ENCODE results near the gene C16orf89. TPM values are rescaled to one million over a fixed set of nuclear protein-coding genes. Genes with fewer than 3 reads are reported as not detected.

C16orf89 gene
- total RNA-seq, 2 donors from 2014 or later = not detected

- Mint-ChIP-seq H3K36me3 (no peaks in the 10 kb centered on the region), H3K27ac (no peak overlapping the region), H3K27me3 (peaks cover 8 to 10% of the 10 kb centered on the region in 2 donors), H3K4me1 (ENCODE audit: low read depth in 2 of 2) (no peaks in the 10 kb centered on the region), H3K4me3 (no peak overlapping the region), H3K9me3 (no peaks in the 10 kb centered on the region)
- DNase-seq (ENCODE audit: low spot score) (no peak), ATAC-seq (no peak)
These were observed 59.8 kb downstream of the C16orf89 start for GRCh38 chr16:5005916-5006315.

- Mint-ChIP-seq H3K27me3 (peaks cover 4% of the 10 kb centered on the region in 2 donors), H3K36me3 (no peaks in the 10 kb centered on the region), H3K27ac (no peak overlapping the region), H3K4me1 (ENCODE audit: low read depth in 2 of 2) (no peaks in the 10 kb centered on the region), H3K4me3 (no peak overlapping the region), H3K9me3 (no peaks in the 10 kb centered on the region)
- ATAC-seq = no peak
- no peak for DNase-seq (ENCODE audit: low spot score)
These were observed 61.4 kb downstream of the C16orf89 start for GRCh38 chr16:5004311-5004710.

GRCh38 chr16:5003828-5004227 lies 61.9 kb downstream of the C16orf89 start:
- Mint-ChIP-seq H3K4me1 (ENCODE audit: low read depth in 2 of 2) (no peaks in the 10 kb centered on the region), H3K4me3 (no peak overlapping the region), H3K27ac (no peak overlapping the region), H3K27me3 (peaks cover 0 to 4% of the 10 kb centered on the region in 2 donors), H3K9me3 (no peaks in the 10 kb centered on the region), H3K36me3 (no peaks in the 10 kb centered on the region)
- peak; percentile 49 for DNase-seq (ENCODE audit: low spot score)
- ATAC-seq = no peak

DNA sequence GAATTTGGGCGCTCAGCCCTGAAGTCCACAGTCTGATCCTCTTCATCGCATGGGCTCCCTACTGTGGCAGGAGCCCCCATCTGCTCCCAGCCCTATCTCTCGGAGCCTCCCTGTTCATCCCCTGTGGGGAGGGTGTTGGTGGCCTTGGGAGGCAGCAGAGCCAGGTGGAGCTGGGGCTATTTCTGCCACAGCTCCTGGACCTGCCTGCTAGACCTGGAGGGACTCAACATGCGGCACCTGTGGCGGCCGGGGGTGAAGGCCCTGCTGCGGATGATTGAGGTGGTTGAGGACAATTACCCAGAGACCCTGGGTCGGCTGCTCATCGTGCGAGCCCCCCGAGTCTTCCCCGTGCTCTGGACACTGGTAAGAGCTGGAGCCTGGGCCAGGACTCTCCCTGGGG lies 62.5 kb downstream of the C16orf89 start:
- Mint-ChIP-seq H3K27ac (no peak overlapping the region), H3K4me1 (ENCODE audit: low read depth in 2 of 2) (no peaks in the 10 kb centered on the region), H3K9me3 (no peaks in the 10 kb centered on the region), H3K4me3 (no peak overlapping the region), H3K36me3 (no peaks in the 10 kb centered on the region), H3K27me3 (peaks cover 0 to 4% of the 10 kb centered on the region in 2 donors)
- ATAC-seq (peak in 1 of 2 donors; percentile 21), DNase-seq (ENCODE audit: low spot score) (no peak)

DNA sequence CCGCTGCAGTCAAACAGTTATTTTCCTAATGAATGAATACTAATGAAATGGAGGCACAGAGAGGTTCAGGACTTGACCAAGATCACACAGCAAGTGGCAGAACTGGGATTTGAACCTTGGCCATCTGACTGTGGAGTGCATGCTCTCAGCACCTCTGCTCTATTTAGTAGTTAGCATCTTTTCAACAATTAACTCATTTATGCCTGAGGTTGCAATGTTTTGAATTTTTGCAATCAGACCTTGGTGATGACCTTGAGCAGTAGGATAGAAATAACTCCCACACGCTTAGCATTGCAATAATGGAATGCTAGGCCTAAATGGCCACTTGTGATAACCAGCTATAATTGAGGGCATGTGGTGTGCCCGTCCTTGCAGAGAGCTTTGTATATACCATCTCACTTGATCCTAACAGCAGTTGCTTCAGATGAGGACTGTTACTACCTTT lies 63.0 kb downstream of the C16orf89 start:
- Mint-ChIP-seq H3K36me3 (no peaks in the 10 kb centered on the region), H3K9me3 (no peaks in the 10 kb centered on the region), H3K27ac (no peak overlapping the region), H3K4me1 (ENCODE audit: low read depth in 2 of 2) (no peaks in the 10 kb centered on the region), H3K27me3 (peaks cover 0 to 4% of the 10 kb centered on the region in 2 donors), H3K4me3 (no peak overlapping the region)
- DNase-seq (ENCODE audit: low spot score) = no peak
- ATAC-seq = no peak

DNA sequence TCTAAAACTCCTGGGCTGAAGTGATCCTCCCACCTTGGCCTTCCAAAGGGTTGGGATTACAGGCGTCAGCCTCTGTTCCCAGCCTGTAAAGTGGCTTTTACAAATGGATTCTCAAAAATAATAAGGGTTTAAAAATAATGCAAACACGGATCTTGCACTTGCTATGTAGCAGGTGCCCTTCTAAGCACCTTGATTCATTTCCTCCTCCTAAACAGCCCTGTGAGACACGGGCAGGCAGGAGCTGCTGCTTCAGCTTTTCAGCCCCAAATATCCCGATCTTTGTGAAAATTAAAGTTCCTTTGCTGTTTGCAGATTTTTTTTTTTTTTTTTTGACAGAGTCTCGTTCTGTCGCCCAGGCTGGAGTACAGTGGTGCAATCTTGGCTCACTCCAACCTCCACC lies 63.8 kb downstream of the C16orf89 start:
- Mint-ChIP-seq H3K9me3 (no peaks in the 10 kb centered on the region), H3K4me1 (ENCODE audit: low read depth in 2 of 2) (no peaks in the 10 kb centered on the region), H3K27ac (no peak overlapping the region), H3K36me3 (no peaks in the 10 kb centered on the region), H3K27me3 (peaks cover 0 to 4% of the 10 kb centered on the region in 2 donors), H3K4me3 (no peak overlapping the region)
- no peak for DNase-seq (ENCODE audit: low spot score)
- no peak for ATAC-seq

- H3K27ac Mint-ChIP-seq = no peak overlapping the region
- peaks cover 0 to 6% of the 10 kb centered on the region in 2 donors for H3K27me3 Mint-ChIP-seq
- no peak for DNase-seq (ENCODE audit: low spot score)
- no peak for ATAC-seq
- H3K4me1 Mint-ChIP-seq (ENCODE audit: low read depth in 2 of 2) = no peaks in the 10 kb centered on the region
- no peaks in the 10 kb centered on the region for H3K36me3 Mint-ChIP-seq
- H3K4me3 Mint-ChIP-seq = no peak overlapping the region
- no peaks in the 10 kb centered on the region for H3K9me3 Mint-ChIP-seq
These were observed 64.2 kb downstream of the C16orf89 start for GRCh38 chr16:5001571-5001970.

- no peak overlapping the region for H3K27ac Mint-ChIP-seq
- no peak for DNase-seq (ENCODE audit: low spot score)
- ATAC-seq = no peak
These were observed 65.2 kb downstream of the C16orf89 start for GRCh38 chr16:5000573-5001001.

DNA sequence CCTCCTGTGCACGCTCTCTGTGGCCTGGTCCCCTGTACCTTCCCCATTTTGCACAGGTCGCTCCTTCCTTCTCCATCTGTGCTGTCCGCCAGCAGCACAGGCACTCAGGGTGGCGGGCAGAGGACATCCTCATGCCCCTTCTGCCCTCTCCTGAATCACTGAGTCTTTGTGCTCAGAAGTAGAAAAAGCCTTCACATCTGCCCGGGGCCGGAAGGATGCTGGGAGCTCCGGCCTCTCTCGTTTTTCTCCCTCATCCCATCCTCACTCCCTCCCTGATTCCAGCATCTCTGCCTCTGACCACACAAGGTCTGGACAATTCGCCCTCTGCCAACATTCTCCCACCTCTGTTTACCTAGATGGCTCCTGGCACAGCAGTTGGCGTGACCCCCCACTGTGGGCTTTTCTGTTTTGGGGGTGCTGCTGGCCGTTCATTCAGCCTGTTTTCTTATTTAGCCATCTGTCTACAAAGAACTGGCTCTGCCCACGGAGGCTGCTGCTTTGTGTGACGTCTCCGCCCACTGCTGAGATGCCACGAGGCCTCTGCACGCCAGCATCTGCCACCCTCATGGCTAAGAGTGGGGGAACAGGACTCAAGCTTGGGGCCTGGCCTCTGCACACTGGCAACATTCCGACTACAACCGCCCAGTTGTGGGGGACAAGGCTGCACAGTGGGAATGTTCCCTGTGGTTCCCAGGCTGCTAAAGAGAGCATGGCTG lies 70.9 kb downstream of the C16orf89 start:
- no peaks in the 10 kb centered on the region for H3K9me3 Mint-ChIP-seq
- DNase-seq (ENCODE audit: low spot score) = no peak
- H3K36me3 Mint-ChIP-seq = no peaks in the 10 kb centered on the region
- H3K27me3 Mint-ChIP-seq = peaks cover 2 to 5% of the 10 kb centered on the region in 2 donors
- H3K4me3 Mint-ChIP-seq = no peak overlapping the region
- H3K4me1 Mint-ChIP-seq (ENCODE audit: low read depth in 2 of 2) = no peaks in the 10 kb centered on the region
- H3K27ac Mint-ChIP-seq = no peak overlapping the region
- ATAC-seq = no peak

More at GRCh38 chr16:5000573-5001001, 65.2 kb downstream of the C16orf89 start:
- Mint-ChIP-seq H3K4me3 (no peak overlapping the region), H3K4me1 (ENCODE audit: low read depth in 2 of 2) (no peaks in the 10 kb centered on the region), H3K9me3 (no peaks in the 10 kb centered on the region), H3K36me3 (no peaks in the 10 kb centered on the region), H3K27me3 (peaks cover 0 to 6% of the 10 kb centered on the region in 2 donors)

Other genes starting within 250 kb of the C16orf89 start
- gene GLYR1, start 218.7 kb downstream of the C16orf89 start, total RNA-seq = 100 to 1,000 TPM; 126 to 156 TPM
- gene UBN1, start 218.5 kb downstream of the C16orf89 start, total RNA-seq = 10 to 100 TPM; 43.8 to 55.9 TPM
- not detected for gene PPL, start 128.8 kb downstream of the C16orf89 start, total RNA-seq
- gene SEC14L5, start 107.6 kb downstream of the C16orf89 start, total RNA-seq = not detected
- 10 to 100 TPM; 10.1 to 17.4 TPM for gene NAGPA, start 32.0 kb downstream of the C16orf89 start, total RNA-seq
- gene ALG1, start 5.9 kb upstream of the C16orf89 start, total RNA-seq = 10 to 100 TPM; 24.3 to 37.3 TPM
- gene EEF2KMT, start 31.8 kb upstream of the C16orf89 start, total RNA-seq = 10 to 100 TPM; 10.6 to 18.8 TPM

All from natural killer cell treated with Interleukin-12 subunit alpha and Interleukin-12 subunit beta and Interleukin-15 and Interleukin-18, amount 100 ng/mL, for 72 hours (primary cell).